ENCODE measurements around the gene KAT14.
A peak's percentile ranks its signal among the peaks of the same experiment; 100 is the strongest.
"Not testable (repeated sequence)": the region's sequence is repeated elsewhere in the genome, so short reads cannot be mapped to it uniquely, and the experiment has no call there.

KAT14 gene

DNA sequence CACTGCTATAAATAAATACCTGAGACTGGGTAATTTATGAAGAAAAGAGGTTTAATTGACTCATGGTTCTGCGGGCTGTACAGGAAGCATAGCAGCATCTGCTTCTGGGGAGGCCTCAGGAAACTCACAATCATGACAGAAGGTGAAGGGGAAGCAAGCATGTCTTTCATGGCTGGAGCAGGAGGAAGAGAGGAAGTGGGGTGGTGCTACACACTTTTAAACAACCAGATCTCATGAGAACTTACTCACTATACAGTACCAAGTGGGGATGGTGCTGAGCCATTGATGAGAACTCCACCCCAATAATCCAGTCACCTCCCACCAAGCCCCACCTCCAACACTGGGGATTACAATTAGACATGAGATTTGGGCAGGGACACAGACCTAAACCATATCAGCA is 9.1 kb upstream of the KAT14 start:
- H3K4me3 Mint-ChIP-seq; H3K9me3 Mint-ChIP-seq; DNase-seq; H3K4me1 Mint-ChIP-seq (ENCODE audit: low read depth in 2 of 2); ATAC-seq (replicated peaks); H3K36me3 Mint-ChIP-seq (ENCODE audit: insufficient read depth): not testable (repeated sequence)
- H3K27me3 Mint-ChIP-seq: peaks cover 15 to 17% of the 10 kb centered on the region in 2 donors
- peak overlapping the region in 1 of 2 donors; percentile 31 for H3K27ac Mint-ChIP-seq

DNA sequence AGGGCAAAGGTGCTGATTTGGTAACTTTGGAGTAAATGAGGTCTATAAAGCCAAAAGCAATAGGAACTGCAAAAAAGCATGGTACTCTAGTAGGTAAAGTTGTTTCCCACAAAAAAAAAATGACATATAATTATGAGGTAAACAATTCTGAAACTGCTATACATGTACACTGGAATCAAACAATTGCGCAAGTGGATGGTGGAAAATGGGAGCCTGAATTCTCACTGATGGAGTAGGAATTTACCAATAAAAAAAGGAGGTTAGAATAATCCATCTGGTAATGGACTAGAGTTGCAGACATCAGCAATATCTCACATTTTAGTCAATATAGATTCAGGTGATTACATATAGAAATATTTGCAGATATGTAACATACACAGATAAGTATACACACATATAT is 5.0 kb upstream of the KAT14 start:
- ATAC-seq (replicated peaks) (no peak), DNase-seq (no peak)
- Mint-ChIP-seq H3K4me1 (ENCODE audit: low read depth in 2 of 2) (peaks cover 4 to 5% of the 10 kb centered on the region in 2 donors), H3K4me3 (no peak overlapping the region), H3K36me3 (ENCODE audit: insufficient read depth) (peaks cover 5% of the 10 kb centered on the region), H3K27ac (no peak overlapping the region), H3K9me3 (no peaks in the 10 kb centered on the region), H3K27me3 (no peaks in the 10 kb centered on the region)

DNA sequence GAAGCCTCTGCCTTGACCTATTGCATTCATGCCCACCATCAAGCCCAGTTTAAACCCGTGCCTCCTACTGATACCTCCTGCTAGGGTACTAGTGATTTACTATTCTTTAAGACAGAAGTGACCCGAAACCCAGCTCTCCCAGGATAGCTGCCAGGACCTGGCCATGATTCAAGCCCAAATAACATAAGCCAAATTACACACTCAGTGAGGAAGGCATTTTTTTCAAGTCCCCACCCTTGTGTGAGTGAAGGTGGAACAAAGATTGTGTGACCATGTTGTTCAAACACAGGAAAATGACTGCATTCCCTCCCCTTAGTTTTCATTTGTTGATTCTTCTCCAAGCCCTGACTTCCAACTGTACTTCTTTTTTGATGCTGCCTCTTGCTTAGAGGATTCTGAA is 3.7 kb upstream of the KAT14 start:
- peaks cover 14% of the 10 kb centered on the region for H3K36me3 Mint-ChIP-seq (ENCODE audit: insufficient read depth)
- no peaks in the 10 kb centered on the region for H3K9me3 Mint-ChIP-seq
- H3K27me3 Mint-ChIP-seq: no peaks in the 10 kb centered on the region
- H3K4me1 Mint-ChIP-seq (ENCODE audit: low read depth in 2 of 2): peaks cover 6 to 9% of the 10 kb centered on the region in 2 donors
- no peak overlapping the region for H3K27ac Mint-ChIP-seq
- ATAC-seq (replicated peaks): no peak
- H3K4me3 Mint-ChIP-seq: no peak overlapping the region
- DNase-seq: no peak

DNA sequence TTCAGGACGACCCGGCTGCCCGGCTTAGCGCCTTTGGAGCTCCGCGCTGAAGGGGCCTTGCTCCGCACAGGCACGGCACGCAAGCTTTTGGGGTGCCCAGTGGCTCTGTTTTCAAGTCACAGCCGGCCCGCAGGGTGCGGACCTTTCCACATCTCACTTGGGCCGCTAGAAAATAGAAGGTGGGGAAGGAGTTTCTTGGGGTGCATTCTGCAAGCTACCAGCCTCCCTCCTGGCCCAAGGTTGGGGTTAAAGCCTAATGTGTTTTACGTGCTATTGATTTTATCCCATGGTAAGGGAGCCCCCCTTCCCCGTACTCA is 561 bp downstream of the KAT14 start:
- Mint-ChIP-seq H3K27me3 (no peaks in the 10 kb centered on the region), H3K36me3 (ENCODE audit: insufficient read depth) (peaks cover 30% of the 10 kb centered on the region), H3K4me1 (ENCODE audit: low read depth in 2 of 2) (peaks cover 17 to 23% of the 10 kb centered on the region in 2 donors), H3K27ac (peak overlapping the region; percentile 91 to 92), H3K4me3 (peak overlapping the region; percentile 84 to 87), H3K9me3 (no peaks in the 10 kb centered on the region)
- ATAC-seq (replicated peaks): no peak
- no peak for DNase-seq

DNA sequence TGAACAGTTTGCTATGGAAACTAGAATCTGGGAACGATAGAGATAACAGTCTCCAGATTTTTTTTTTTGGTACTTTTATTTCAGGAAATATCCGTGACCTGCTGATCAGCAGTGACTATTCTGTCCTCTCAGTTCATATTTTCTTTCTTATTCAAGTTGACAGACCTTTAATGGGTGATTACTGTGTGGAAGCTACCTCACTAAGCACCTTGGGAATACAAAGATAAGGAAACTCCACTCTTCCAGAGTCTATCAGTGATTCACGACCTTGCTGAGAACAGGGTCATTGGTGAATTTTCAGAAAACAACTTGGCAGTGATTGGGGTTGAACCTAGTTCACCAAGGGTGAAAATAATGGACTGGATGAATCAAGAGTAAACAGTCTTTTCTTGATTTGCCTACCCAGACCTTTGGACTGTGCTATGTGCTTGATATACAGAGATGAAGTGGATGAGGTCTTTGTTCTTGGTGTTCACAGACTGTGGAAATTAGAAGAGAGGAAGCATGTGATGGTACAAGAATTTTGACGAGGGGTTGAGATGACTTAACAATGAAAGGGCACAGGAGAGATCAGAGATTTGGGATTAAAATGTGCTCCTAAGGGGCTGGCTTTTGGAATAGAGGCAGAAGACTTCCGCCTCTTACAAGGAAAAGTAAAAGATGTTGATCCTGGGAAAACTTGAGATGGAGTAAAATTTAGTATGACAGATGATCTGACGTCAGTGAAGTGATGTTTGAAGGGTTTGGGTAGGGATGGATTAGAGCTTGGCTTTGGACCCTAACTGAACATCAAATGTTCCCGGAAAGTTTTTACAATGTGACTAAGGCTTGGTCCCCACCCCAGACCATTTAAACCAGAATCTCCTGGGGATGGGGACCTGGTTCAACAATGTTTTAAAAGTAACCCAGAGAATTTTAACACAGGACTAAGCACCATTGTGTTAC is 1.2 kb downstream of the KAT14 start:
- DNase-seq (no peak), ATAC-seq (replicated peaks) (no peak)
- Mint-ChIP-seq H3K27ac (peak overlapping the region; percentile 91 to 92), H3K27me3 (no peaks in the 10 kb centered on the region), H3K9me3 (no peaks in the 10 kb centered on the region), H3K36me3 (ENCODE audit: insufficient read depth) (peaks cover 37% of the 10 kb centered on the region), H3K4me1 (ENCODE audit: low read depth in 2 of 2) (peaks cover 17 to 23% of the 10 kb centered on the region in 2 donors), H3K4me3 (peak overlapping the region; percentile 84 to 87)

DNA sequence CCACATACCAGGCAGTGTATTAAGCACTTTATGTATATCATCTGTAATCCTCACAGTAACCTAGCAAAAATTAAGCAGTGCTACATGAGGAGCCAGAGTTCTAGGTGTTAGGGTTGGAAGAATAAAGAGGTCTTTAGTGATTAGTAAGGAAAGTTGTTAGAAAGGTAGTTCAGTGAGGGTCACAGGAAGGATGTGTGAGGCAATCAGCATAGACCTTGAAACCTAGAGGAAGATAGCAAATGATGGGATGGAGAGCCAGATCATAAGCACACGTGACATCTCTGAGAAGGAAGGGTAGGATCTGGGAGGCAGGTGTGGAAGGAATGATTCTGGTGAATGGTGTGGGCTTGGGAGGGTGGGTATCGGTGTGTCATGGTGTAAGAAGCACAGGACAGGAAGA is 2.2 kb downstream of the KAT14 start:
- Mint-ChIP-seq H3K27me3 (no peaks in the 10 kb centered on the region), H3K4me3 (peak overlapping the region in 1 of 2 donors; percentile 13), H3K27ac (no peak overlapping the region), H3K36me3 (ENCODE audit: insufficient read depth) (peaks cover 40% of the 10 kb centered on the region), H3K9me3 (no peaks in the 10 kb centered on the region), H3K4me1 (ENCODE audit: low read depth in 2 of 2) (peaks cover 17 to 27% of the 10 kb centered on the region in 2 donors)
- DNase-seq (no peak), ATAC-seq (replicated peaks) (no peak)

DNA sequence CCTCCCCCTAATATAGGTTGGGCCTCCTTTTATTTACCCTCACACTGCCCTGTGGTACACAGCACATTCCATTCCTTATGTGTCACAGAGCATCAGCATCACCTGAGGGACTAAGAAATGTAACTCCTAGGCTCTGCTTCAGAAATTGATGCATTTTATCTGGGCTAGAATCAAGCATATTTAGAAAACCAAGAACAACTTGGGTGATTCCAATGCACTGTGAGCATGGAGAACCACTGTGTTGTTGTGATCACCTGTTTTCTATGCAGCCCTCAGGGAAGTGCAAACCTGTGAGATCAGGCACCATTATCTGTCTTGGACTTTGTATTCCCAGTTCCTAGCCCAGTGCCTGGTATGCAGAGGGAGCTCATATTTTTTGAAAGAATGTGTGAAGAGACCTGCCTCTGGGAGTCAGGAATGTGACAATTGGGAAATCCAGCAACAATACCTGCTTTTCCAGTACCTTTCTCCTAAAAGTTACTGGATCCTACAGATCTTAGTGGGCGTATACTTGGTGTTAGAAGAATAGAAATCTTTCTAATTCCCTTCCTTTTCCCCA is 7.0 kb downstream of the KAT14 start:
- peaks cover 44% of the 10 kb centered on the region for H3K36me3 Mint-ChIP-seq (ENCODE audit: insufficient read depth)
- H3K9me3 Mint-ChIP-seq: no peaks in the 10 kb centered on the region
- no peak overlapping the region for H3K4me3 Mint-ChIP-seq
- no peaks in the 10 kb centered on the region for H3K27me3 Mint-ChIP-seq
- H3K4me1 Mint-ChIP-seq (ENCODE audit: low read depth in 2 of 2): peaks cover 11 to 12% of the 10 kb centered on the region in 2 donors
- no peak for ATAC-seq (replicated peaks)
- no peak for DNase-seq
- H3K27ac Mint-ChIP-seq: no peak overlapping the region

DNA sequence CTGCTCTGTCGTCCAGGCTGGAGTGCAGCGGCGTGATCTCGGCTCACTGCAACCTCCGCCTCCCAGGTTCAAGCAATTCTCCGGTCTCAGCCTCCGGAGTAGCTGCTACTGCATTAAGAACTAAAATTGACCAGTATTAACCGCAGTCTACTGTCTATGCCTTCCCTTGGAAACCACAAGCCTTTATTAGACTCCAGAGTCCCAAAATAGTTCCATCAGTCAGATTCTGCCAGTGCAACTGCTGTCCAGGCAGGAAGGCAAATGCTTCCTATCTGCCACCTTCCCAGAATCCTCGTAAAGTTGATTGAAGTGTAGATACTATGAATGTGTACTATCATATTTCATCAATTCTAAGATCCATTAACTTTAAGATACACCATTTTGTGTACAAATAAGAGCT is 16.7 kb downstream of the KAT14 start:
- no peak for ATAC-seq (replicated peaks)
- no peak overlapping the region for H3K27ac Mint-ChIP-seq
- H3K27me3 Mint-ChIP-seq: no peaks in the 10 kb centered on the region
- H3K9me3 Mint-ChIP-seq: no peaks in the 10 kb centered on the region
- peaks cover 45% of the 10 kb centered on the region for H3K36me3 Mint-ChIP-seq (ENCODE audit: insufficient read depth)
- H3K4me3 Mint-ChIP-seq: no peak overlapping the region
- H3K4me1 Mint-ChIP-seq (ENCODE audit: low read depth in 2 of 2): peaks cover 3 to 8% of the 10 kb centered on the region in 2 donors
- DNase-seq: no peak

DNA sequence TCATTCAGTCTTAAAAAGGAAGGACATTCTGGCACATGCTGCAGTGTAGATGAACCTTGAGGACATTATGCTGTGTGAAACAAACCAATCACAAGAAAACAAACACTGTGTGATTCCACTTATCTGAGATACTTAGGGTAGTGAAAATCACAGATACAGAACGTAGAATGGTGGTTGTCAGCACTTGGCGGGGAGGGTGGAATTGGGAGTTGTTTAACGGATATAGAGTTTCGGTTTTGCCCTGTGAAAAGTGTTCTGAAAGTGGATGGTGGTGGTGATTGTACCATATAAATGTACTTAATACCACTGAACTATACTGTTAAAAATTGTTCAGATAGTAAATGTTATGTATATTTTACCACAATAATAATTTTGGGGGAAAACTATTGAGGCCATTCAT is 18.4 kb downstream of the KAT14 start:
- H3K9me3 Mint-ChIP-seq: no peaks in the 10 kb centered on the region
- H3K4me1 Mint-ChIP-seq (ENCODE audit: low read depth in 2 of 2): peaks cover 3 to 6% of the 10 kb centered on the region in 2 donors
- no peak overlapping the region for H3K4me3 Mint-ChIP-seq
- no peak overlapping the region for H3K27ac Mint-ChIP-seq
- H3K27me3 Mint-ChIP-seq: no peaks in the 10 kb centered on the region
- DNase-seq: no peak
- ATAC-seq (replicated peaks): no peak
- peaks cover 49% of the 10 kb centered on the region for H3K36me3 Mint-ChIP-seq (ENCODE audit: insufficient read depth)

DNA sequence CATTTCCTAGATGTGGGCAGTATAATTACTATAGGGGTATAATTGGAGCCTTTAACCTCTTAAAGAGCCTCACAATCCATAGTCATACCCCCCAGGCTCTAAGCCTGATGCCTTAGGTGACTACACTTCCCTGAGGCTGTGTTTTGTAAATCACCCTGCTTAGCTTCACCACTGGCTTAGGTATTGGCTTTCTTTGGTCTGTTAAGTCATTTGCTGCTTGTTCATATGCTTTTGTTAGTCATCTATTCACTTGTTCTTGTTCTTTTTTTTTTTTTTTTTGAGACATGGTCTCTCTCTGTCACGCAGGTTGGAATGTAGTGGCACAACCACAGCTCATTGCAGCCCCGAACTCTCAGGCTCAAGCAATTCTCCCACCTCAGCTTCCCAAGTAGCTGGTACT is 26.7 kb downstream of the KAT14 start:
- Mint-ChIP-seq H3K36me3 (ENCODE audit: insufficient read depth) (peaks cover 44% of the 10 kb centered on the region), H3K27me3 (no peaks in the 10 kb centered on the region), H3K9me3 (no peaks in the 10 kb centered on the region), H3K27ac (peak overlapping the region; percentile 77 to 83), H3K4me1 (ENCODE audit: low read depth in 2 of 2) (peaks cover 28% of the 10 kb centered on the region in 2 donors), H3K4me3 (no peak overlapping the region)
- ATAC-seq (replicated peaks) (no peak), DNase-seq (no peak)

DNA sequence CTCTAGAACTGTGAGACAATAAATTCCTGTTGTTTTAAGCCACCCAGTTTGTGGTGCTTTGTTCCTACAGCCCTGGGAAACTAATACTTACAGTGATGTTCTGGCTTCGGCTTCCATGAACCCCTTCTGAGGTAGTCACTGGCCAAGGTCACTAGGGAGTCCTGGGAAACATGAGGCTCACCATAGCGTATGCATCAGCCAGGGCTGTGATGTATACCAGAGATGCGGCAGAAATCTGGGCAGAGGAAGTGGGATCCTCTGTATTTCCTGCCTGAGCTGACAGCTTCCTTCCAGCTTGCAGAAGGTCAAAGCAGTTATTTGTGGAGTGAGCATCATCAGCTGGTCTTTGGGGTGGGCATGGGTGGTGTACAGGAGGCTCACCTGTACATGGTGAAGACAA is 27.9 kb downstream of the KAT14 start:
- Mint-ChIP-seq H3K36me3 (ENCODE audit: insufficient read depth) (peaks cover 38% of the 10 kb centered on the region), H3K27ac (peak overlapping the region; percentile 83 to 90), H3K9me3 (no peaks in the 10 kb centered on the region), H3K4me3 (peak overlapping the region; percentile 14 to 18), H3K4me1 (ENCODE audit: low read depth in 2 of 2) (peaks cover 31 to 33% of the 10 kb centered on the region in 2 donors), H3K27me3 (no peaks in the 10 kb centered on the region)
- no peak for ATAC-seq (replicated peaks)
- no peak for DNase-seq

DNA sequence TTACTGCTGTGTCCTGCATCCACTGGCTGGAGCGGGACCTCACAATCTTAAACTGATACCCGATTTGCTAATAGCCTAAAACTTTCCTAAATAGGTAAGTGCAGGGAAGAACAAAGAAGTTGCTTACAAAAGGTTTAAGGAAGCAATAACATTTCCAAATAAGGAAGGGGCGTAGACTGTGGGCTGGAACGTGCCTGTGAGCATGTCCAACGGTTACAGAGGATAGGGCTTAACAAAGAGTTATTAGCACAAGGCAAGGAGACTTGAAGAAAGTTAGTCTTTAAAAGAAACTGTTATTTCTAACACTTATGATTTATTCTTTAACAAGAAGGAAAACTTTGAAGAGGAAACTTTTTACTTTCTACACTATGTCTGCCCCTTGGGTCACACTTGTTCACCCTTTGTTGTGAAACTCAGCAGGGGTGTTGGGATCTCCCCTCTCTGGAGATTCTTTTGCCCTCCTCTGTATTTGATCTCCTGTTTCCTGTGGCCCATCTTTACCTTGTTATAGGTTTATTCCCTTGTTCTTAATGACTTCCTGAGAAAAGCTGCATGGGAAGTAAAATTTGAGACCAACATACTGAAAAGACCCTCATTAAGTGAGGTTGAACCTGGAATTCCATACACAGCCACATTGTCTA is 28.7 kb downstream of the KAT14 start:
- H3K36me3 Mint-ChIP-seq (ENCODE audit: insufficient read depth): peaks cover 41% of the 10 kb centered on the region
- H3K27ac Mint-ChIP-seq: peak overlapping the region; percentile 83 to 90
- H3K27me3 Mint-ChIP-seq: no peaks in the 10 kb centered on the region
- H3K4me3 Mint-ChIP-seq: no peak overlapping the region
- H3K9me3 Mint-ChIP-seq: no peaks in the 10 kb centered on the region
- DNase-seq: no peak
- no peak for ATAC-seq (replicated peaks)
- peaks cover 31 to 39% of the 10 kb centered on the region in 2 donors for H3K4me1 Mint-ChIP-seq (ENCODE audit: low read depth in 2 of 2)

DNA sequence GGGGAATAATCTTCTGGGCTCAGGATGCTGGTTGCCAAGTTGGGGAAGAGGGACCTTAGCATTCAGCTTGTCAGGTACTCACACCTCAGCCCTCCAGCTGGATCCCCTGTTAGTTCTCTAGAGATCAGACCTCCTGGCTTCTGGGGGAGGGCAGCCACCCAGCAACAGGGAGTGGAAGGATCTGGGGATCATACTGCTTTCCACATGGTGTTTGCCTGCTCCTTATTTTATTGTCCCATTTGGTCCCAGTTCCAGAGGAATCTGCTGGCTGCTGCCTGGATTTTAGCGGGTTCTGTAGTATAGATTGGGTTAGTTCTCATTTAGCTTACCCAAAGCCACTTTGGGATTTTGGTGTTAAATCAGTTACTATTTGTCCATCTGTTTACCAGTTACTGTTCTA is 29.3 kb downstream of the KAT14 start:
- Mint-ChIP-seq H3K36me3 (ENCODE audit: insufficient read depth) (peaks cover 38% of the 10 kb centered on the region), H3K4me1 (ENCODE audit: low read depth in 2 of 2) (peaks cover 31 to 40% of the 10 kb centered on the region in 2 donors)

DNA sequence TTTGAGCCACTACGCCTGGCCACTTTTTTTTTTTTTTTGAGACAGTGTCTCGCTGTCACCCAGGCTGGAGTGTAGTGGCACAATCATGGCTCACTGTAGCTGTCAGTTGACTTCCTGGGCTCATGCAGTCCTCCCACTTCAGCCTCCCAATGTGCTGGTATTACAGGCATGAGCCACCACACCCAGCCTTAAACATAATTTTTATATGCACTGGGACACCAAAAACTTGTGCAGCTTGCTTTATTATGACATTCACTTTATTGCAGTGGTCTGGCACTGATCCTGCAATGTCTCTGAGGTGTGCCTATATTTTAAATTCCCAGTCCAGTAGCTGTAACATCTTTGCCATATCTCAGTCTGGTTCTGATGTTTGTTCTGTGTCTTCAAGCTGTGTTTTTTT is 34.7 kb downstream of the KAT14 start:
- no peak for DNase-seq
- no peak overlapping the region for H3K27ac Mint-ChIP-seq
- no peak for ATAC-seq (replicated peaks)
- H3K27me3 Mint-ChIP-seq: no peaks in the 10 kb centered on the region
- no peaks in the 10 kb centered on the region for H3K9me3 Mint-ChIP-seq
- H3K4me3 Mint-ChIP-seq: no peak overlapping the region
- peaks cover 24 to 26% of the 10 kb centered on the region in 2 donors for H3K4me1 Mint-ChIP-seq (ENCODE audit: low read depth in 2 of 2)
- H3K36me3 Mint-ChIP-seq (ENCODE audit: insufficient read depth): peaks cover 36% of the 10 kb centered on the region

More for the DNA sequence above, 29.3 kb downstream of the KAT14 start:
- Mint-ChIP-seq H3K9me3 (no peaks in the 10 kb centered on the region), H3K4me3 (no peak overlapping the region), H3K27ac (peak overlapping the region in 1 of 2 donors; percentile 83), H3K27me3 (no peaks in the 10 kb centered on the region)
- DNase-seq (no peak), ATAC-seq (replicated peaks) (no peak)

Data from effector memory CD8-positive, alpha-beta T cell (primary cell).